Cerebellar cortex (tissue), 1 donor: ENCODE results near the gene ZSCAN29.

Experiments
- DNase-seq: peaks from one replicate; pipeline ENCODE4 v3.0.0-alpha.2; 2015; ENCODE audit warnings: low spot score

Gene ZSCAN29

GRCh38 chr15:43347114-43347513, 23.7 kb downstream of the ZSCAN29 start:
- DNase-seq, result no peak

- peak; percentile 37 for DNase-seq
These were observed 24.5 kb downstream of the ZSCAN29 start for GRCh38 chr15:43346305-43346704.

GRCh38 chr15:43330780-43331087, 40.1 kb downstream of the ZSCAN29 start:
- DNase-seq, result no peak

- peak; percentile 96 for DNase-seq
These were observed 40.7 kb downstream of the ZSCAN29 start, which contains the start of gene LCMT2 for GRCh38 chr15:43329960-43330779. Gene LCMT2 (minus strand): TSS chr15:43330573. CDS start chr15:43330489, 84 bp downstream.

- DNase-seq, result peak; percentile 48
These were observed 41.5 kb downstream of the ZSCAN29 start for GRCh38 chr15:43329217-43329959.

- DNase-seq, result no peak
These were observed 45.7 kb downstream of the ZSCAN29 start for GRCh38 chr15:43325039-43325684.

- no peak for DNase-seq
These were observed 51.7 kb downstream of the ZSCAN29 start for GRCh38 chr15:43318990-43319771.

GRCh38 chr15:43317566-43318184, 53.2 kb downstream of the ZSCAN29 start:
- no peak for DNase-seq

GRCh38 chr15:43316971-43317346, 53.9 kb downstream of the ZSCAN29 start:
- DNase-seq, result no peak

- DNase-seq, result no peak
These were observed 54.5 kb downstream of the ZSCAN29 start for GRCh38 chr15:43316016-43316970.

- DNase-seq, result no peak
These were observed 56.7 kb downstream of the ZSCAN29 start for GRCh38 chr15:43314171-43314570.

GRCh38 chr15:43312378-43312777, 58.5 kb downstream of the ZSCAN29 start:
- no peak for DNase-seq
